Fibroblast of skin of abdomen (primary cell): ENCODE results near the gene DRD3.

Source experiments
- DNase-seq: peaks from one replicate; pipeline ENCODE4 v3.0.0-alpha.2; 2013

DRD3 gene

DNA sequence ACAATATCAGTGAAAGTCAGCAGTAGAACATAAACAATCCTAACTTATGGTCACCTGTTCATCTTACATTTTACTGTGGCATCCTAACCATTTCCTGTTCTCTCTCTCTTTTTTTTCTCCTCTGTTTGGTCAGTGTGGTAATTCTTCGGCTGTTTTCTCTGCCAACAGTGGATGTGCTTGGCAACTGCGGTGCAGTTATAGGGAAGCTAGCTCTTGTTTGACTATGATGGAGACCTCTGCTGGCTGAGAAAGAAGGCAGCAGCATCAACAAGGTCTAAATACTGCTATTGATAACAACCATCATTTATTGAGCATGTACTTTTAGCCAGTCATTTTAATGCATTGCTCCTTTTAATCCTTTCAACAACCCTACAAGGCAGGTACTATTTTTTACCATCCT lies 723 bp upstream of the DRD3 start:
- peak; percentile 9 for DNase-seq

DNA sequence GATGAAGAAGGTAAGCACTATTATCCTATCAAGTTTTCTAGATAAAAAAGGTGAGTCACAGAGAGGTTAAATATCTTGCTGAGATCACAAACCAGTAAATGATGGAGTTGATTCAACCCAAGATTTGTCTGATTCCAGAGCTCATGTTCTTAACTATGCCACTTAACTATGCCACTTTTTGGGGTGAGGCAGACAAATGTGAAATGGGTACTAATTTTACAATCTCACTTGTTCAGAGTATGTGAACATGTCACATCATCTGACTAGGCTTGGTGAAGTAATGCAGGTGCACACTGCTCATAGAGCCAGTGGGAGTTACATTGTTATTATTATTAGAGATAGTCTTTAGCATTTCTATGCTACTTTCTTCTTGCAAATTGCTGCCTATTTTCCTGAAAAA lies 2.0 kb downstream of the DRD3 start:
- DNase-seq = no peak

DNA sequence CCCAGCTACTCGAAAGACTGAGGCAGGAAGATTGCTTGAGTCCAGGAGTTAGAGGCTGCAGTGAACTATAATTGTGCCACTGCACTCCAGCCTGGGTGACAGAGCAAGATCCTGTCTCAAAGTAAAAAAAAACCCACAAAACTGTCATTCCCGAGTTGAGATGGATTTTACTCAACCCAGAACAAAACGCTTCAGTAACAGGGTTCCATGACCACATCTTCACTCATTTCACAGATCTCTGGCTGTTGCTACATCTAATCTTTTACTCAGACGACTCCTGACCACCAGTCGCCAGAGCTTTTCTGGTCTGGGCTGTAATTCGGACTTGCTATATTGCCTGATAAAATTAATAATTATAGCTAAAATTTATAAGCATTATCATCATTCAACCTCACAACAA lies 2.4 kb downstream of the DRD3 start:
- DNase-seq = no peak

DNA sequence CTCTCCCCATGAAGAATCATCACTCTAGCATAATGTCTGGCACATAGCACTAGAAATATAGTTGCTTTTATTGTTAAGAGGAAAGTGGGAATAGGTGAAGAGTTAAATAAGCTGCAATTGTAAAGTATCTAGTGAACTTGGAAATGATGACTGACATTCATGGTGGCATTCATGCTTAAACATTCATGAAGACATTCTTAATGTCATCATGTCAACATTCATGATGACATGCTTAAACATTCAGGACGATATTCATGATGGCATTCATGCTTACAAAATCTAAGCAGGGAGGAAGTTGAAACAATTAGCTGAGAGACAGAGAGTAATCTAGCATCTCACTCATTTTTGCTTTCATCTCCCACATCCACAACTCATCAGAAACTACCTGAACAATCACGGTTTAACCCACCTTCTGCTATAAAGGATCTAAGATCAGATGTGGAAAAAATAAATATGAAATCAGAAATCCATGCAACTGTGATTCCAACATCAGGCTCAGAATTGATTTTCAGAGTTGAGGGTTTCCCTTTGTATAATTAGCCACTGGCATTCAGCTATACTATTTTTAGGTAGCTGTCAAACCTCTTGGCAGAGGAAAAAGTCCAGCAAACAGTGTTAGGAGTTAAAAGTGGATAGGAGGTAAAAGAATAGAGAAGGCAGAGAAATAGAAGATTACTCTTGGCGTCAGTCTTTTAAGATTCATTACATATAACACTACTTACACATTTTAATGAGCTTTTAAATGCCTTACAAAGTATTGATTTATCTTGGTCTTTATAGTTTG lies 3.5 kb downstream of the DRD3 start:
- no peak for DNase-seq

DNA sequence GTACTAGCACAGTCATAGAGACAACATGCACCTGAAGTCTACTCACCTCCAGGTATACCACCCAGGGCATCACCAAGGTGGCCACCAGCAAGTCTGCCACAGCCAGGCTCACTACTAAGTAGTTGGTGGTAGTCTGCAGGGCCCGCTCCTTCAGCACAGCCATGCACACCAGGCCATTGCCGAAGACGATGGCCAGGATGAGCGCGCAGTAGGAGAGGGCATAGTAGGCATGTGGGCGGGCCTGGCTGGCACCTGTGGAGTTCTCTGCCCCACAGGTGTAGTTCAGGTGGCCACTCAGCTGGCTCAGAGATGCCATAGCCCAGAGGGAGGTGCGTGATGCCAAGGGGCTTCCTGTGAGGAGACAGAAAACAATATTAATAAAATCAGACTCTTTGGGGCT lies 7.2 kb downstream of the DRD3 start:
- no peak for DNase-seq

DNA sequence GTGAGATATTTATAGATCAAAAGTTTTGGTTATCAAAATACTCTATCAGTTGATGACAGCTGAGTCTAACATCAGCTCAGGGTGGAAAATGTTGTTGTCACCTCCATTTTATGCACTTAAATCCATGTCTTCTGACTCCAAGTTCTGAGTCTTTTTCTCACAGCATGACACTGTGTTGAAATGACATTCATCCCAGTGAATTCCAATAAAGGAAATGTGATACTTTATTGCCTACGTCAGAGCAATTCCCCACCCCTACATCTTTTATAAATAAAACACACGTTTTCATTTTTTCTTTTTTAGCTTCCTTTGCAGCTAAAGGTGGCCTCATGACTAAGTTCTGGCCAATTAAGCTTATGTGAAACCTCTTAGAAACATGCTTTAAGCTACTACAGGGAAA lies 10.7 kb downstream of the DRD3 start:
- no peak for DNase-seq

DNA sequence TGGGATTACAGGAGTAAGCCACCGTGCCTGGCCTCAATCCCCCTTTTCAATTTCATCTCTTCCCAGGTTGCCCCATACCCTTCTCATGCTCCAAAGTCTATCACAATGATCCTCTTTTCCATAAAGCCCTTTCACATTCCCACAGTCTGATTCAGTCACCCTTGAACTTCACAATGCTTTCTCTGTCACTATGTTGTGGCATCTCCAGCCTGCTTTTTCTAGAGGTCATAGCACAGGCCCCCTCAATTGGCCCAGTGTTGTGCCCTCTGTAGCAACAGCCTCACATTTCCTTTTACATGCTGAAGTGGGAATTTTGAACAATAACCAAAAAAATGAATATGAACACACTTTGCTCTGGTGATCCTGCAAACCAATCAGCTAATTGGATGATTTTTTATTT lies 21.5 kb downstream of the DRD3 start:
- DNase-seq = no peak

DNA sequence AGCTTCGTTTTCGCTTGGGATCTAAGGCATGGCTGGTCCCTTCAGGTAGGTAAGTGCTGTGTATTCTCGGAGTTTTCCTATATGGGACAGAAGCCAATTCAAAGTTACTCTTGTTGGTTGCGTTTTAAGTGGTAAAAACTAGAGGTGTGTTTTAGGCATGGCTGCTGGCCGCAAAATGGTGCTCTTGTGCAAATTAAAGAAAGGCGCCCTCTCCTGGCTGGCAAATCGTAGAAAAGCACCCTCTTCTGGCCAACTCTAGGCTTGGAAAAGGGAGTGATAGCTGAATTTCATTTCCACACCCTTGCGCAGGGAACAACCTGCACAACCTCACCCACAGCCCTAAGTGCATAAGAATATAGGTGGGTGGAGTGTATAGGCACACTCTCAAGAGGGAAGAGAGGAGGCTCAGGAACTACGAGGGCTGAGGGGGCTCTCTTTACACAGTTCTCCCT lies 23.5 kb downstream of the DRD3 start:
- DNase-seq = peak; percentile 12

DNA sequence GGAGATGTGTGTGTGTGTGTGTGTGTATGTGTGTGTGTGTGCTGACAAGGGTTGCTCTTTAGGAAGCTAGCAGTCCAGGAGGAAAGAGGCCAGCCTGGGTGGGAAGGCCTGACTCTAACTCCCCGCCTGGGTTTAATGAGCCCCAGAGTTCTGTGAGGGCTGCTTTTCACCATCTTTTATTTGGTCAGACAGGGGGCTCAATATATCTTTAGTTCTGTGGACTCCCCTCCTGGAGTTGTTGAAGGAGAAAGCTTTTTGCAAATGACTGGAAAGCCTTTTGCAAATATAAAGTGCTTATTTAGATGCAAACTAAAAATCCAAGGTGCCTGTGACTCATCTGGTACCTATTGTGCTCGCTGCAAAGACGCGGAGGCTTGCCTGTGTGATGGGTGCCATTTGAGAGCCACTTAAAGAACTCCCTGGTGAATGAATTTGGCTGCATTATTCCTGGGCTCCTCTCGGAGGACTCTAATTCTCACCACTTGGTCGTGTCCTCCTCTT lies 24.5 kb downstream of the DRD3 start:
- DNase-seq = no peak

DNA sequence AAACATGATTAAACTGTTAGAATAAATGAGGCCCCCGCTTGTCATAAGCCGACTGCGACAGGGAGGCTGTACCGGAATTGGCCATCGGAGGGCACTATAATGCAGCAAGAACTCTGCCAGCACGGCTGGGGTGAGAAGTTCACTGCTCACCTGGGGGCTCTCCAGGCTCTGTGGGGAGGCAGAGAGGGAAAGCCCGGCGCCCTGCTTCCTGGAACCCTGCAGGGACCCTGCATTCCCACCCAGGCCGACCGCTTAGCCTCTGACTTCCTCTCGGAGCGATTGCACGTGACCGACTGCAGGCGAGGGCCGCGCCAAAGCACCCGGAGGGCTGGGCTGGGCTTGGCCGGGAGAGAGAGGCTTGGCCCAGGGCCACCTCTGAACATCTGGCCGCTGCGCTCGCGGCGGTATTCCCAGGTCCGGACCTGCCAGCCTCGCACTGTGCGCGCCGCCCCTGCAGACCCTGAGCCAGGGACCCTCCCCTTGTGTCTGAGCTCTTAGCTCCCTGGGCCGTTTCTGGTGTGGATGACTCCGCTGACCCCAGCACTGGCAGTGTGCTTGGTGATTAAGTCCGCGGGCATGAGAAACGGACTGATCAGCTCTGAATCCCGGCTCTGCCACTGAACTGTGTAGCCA lies 26.2 kb downstream of the DRD3 start:
- DNase-seq = peak; percentile 60

DNA sequence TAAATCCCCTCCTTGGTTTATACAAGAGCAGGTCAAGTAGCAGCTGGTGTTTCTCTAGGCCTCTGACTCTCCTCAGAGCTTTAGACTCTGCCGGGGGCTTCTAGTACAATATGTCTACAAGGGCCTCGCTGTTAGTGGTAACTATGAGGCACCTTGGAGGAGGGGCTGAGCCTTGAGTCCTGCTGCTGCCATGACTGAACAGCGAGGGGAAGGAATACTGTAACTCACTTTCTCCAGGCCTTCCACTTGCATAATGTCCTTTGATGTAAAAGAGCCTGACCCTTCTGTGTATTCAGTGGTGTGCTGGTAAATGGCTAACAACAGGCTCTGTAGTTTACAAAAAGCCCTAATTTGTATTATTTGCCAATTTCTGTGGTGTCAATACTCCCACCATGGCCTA lies 27.8 kb downstream of the DRD3 start:
- no peak for DNase-seq

DNA sequence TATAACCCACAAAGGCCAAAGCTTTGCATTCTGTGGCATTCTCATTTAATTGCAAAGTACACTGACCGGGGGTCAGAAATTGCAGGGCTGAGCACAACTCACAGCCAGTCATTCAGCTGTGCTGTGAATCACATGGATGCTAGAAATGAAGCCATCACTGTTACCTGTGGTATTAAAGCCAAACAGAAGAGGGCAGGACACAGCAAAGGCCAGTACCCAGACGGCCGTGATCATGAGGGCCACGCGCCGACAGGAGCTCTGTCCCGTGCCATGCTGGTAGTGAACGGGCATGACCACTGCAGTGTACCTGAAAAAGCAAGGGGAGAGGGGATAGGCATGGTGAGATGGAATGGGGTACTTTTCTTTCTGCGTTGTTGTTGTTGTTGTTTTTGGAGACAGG lies 31.6 kb downstream of the DRD3 start:
- no peak for DNase-seq

DNA sequence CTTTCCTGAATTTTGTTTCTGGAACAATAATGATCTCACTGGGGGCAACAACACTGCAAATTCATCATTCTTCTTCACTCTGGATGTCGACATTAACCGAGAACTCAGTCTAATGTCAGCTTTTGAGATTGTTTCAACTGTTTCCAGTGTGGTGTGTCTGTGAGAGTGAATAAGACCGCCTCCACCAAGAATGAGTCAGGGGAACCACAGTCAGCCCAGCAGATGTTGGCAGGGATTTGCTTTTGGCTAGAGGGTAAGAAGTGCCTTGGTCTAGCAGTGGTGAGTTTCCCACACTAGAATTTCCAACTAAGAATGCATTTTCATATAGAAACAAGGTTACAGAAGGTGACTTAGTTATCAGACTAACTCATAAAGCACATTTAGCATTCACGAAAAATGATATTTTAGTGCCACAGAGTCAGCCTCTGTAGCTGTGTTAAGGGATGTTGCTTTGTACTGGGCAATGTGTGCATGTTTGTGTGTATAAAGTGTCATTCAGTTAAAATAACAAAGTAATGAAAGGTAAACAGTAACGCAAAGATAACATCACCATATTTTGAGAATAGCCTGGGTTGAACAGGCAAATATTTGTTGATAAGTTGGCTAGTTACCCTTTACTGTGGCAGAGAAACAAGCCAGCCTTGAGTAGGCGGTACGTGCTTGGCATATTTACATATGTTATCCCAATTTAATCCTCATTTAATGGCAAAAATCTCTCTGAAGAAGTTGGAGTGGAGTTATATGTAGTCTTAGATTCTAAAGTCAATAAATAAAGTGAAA lies 33.8 kb downstream of the DRD3 start:
- peak; percentile 90 for DNase-seq

DNA sequence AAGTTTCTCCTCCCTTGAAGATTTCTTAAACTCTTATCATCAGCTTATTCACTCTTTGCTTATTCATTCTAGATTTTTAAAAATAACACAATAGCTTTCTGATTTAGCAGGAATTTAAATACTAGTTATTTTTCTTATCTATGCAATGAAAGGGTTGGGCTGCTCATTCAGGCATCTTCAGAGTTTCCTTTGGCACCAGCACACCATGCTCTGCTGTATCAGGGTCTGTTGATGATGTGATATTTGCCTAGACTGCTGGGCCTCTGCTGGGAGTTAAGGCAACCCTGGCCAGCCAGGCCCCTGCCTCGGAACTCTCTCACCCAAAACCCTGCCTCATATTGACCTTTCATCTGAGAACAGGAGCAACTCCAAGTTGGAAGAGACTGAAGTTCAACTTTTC lies 35.0 kb downstream of the DRD3 start:
- no peak for DNase-seq

DNA sequence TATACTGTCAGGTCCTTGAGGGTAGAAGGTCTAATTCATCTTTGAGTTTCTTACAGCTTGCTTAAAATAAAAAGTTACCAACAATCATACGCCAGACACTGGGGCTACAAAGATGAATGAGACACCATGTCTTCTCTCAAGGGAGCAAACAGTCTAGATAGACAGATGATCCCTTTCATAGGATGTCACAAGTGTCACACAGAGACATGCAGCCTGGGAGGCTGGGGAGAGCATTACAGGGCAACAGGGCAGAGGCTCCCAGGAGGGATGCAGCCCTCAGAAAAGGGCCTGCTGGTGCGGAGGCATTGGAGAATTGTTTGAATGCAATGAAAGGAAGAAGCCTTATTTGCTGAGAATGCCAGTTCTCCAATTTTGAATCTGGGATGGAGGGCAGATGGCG lies 39.0 kb downstream of the DRD3 start:
- no peak for DNase-seq

DNA sequence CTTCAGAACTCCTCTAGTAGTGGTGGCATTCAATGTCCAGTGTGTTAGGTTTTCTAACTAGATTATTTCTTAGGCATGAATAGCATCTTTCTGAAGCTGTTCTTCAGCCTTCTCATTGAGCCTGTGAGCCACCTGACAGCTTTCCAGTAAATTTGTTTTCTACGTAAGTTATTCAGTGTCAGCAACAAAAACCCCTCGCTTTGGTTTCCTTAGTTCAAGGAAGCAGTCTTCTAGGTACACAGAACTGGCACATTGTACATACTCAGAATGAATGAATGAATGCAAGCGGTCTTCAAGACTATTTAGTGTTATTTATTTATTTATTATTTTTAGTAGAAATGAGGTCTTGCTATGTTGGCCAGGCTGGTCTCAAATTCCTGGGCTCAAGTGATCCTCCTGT lies 44.9 kb downstream of the DRD3 start:
- no peak for DNase-seq

DNA sequence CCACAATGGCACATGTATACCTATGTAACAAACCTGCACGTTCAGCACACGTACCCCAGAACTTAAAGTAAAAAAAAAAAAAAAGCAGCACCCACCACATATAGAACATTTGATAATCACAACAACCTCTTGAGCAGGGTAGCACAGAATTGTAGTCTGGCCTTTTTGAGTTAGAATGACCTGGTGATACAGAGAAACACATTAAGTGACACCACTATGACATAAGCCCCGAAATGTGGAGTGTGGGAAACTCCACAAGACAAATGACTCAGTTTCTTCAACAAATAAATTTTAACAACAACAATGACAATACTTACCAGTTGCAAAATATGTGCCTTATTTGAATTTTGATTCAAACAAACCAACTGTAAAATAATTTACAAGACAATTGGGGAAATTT lies 46.4 kb downstream of the DRD3 start:
- DNase-seq = no peak

DNA sequence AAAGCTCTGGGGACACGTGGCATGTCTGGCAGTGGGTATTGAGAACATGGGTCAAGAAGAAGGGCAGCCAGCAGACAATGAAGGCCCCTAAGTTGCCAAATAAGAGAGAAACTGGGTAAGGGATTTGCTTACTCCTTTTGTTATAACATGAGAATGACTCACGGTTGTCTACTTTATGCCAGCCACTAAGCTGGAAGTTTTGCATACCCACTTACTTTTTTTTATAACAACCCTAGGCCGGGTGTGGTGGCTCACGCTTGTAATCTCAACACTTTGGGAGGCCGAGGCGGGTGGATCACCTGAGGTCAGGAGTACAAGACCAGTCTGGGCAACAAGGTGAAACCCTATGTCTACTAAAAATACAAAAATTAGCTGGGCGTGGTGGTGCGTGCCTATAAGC lies 50.0 kb downstream of the DRD3 start:
- DNase-seq = no peak

DNA sequence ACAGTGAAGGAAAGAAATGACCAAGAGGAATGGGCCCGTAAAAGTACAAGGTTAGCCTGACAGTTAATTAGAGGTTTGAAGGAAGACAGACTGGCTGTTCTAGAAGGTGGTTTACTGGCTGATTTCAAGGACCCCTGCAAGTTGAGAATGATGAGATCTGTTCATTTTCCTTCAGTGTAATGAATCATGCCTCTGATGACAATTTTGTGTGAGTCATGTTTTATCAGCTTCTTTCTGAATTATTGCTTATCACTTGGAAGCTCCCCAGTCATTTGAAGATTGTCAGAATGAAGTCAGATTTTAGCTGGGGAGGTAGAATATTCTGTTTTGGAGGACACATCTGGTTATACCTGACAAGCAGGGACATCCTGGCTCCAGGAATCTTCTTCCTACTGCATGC lies 50.6 kb downstream of the DRD3 start:
- peak; percentile 13 for DNase-seq

DNA sequence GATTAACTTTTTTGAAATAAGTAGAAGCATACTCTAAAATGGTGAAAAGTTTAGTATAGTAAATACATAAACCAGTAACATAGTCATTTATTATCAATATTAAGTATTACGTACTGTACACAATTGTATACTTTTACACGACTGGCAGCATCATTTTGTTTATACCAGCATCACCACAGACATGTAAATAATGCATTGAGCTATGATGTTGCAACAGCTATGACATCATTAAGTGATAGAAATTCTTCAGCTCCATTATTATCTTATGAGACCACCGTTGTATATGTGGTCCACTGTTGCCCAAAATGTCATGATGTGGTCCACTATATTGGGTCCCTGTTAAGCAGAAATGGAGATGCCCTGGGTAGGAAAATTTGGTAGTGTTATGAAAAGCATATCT lies 51.3 kb downstream of the DRD3 start:
- no peak for DNase-seq

DNA sequence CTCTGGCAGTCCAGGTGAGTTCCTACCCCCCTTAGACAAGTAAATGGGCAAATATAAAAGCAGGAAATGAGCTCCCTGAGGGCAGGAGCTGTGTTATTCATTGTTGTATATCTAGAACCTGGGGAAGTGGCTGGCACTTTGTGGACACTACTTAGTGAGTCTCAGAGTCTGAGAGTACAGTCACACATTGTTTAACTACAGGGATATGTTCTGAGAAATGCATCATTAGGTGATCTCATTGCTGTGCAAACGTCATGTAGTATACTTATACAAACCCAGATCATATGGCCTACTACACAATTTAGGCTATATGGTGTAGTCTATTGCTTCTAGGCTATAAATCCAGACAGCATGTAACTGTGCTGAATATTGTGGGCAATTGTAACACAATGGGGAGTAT lies 52.4 kb downstream of the DRD3 start:
- no peak for DNase-seq

DNA sequence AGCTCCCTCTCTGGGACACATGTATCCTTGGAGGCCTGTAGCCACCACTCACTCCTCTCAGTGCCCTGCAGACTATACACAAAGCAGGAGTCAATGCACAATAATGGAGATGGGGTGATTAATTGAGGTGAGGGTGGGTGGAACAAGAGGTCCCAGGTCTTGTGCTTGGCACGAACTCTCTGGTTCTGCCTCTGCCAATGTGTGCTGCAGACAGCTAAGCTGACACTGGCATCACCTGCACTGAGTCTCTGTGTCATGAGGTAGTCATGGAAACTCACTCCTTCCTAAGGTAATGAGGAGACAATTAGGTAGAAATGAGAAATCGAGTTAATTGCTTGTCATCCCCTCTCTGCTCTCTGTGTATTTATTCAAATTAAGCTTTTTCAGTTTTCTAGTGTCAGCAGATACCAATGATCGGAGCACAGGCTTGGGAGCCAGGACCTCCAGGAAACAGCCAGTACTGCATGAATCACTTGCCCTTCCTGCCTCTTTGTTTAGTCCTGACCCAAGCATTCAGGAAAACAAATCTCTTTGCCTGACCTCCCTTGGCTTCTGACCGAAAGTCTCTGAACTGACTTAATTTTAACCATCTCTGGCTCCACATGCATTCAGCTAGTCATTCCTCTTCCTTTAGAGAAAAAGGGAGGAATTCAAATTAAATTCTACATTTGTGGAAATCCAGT lies 56.7 kb downstream of the DRD3 start:
- peak; percentile 15 for DNase-seq

DNA sequence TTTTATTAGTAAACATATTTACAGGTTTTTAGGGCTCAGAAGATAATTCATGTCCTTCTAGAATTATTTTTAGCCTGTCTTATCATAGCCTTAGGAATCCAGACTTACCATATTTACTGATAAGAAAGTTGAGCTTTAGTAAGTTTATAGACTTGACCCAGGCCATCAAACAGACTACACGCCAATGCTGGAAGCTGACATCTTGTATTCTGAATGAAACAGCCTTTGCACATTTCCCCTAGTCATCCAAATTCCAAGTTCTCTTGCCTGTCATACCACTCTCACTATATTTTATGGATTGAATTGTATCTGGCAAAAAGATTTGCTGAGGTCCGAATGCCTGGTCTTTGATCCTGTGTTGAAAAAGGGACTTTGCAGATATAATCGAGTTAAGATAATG lies 58.6 kb downstream of the DRD3 start:
- DNase-seq = no peak
